Activated CD4-positive, alpha-beta T cell treated with anti-CD3 and anti-CD28 coated beads, Interleukin-2, amount 50 U/mL, for 4 hours (primary cell): ENCODE measurements around the gene FAM222B.

ENCODE experiments used
- DNase-seq, 2 experiments: peaks; one replicate each; pipeline ENCODE4 v3.0.0-alpha.2; 2020

FAM222B gene

DNA sequence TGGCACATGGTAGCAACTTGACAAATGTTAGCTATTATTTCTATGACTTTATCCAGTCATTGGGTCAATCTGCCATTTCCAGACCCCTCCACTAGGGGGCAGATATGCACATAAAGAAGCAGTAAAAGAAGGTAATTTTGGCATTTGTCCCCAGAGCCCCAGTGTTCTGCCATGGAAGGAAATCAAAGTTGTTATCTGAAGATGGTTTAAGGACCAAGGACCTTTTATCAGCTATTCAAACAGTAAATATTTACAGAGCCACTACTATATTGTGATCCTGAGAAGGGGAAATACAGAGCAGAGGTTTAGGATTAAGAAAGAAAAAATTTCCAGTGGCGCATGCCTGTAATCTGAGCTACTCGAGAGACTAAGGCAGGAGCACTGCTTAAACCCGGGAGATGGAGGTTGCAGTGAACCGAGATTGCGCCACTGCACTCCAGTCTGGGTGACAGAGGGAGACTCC lies 78.8 kb downstream of the FAM222B start:
- DNase-seq: peak; percentile 76 to 83

DNA sequence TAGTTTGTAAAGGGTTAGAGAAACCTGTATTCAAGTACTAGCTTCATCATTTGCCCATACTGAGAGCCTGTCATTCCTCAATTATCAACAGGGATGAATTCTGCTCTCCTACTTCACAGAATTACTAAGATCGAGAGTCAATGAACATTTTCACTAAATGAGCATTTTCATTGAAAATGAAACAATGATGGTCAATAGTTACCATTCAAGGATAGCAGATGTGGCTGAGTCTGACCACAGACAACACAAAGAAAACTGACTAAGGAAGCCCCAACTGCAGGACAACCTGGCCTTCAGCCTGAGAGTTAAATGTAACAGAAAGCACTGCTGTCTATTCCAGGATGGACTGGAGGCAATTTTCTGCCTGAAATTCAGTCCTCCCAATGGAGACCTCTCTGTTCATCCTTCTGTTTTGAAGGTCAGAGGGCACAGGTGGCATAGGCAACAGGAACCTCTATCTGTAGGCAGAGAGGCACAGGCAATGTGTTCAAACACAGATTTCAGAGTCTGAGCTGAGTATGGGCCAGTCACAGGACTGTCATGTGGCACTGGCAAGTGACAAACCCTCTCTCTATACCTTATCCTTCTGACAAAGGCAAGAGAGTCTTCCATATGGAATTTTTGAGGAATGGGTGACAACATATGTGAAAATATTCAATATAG lies 79.3 kb downstream of the FAM222B start:
- no peak for DNase-seq

DNA sequence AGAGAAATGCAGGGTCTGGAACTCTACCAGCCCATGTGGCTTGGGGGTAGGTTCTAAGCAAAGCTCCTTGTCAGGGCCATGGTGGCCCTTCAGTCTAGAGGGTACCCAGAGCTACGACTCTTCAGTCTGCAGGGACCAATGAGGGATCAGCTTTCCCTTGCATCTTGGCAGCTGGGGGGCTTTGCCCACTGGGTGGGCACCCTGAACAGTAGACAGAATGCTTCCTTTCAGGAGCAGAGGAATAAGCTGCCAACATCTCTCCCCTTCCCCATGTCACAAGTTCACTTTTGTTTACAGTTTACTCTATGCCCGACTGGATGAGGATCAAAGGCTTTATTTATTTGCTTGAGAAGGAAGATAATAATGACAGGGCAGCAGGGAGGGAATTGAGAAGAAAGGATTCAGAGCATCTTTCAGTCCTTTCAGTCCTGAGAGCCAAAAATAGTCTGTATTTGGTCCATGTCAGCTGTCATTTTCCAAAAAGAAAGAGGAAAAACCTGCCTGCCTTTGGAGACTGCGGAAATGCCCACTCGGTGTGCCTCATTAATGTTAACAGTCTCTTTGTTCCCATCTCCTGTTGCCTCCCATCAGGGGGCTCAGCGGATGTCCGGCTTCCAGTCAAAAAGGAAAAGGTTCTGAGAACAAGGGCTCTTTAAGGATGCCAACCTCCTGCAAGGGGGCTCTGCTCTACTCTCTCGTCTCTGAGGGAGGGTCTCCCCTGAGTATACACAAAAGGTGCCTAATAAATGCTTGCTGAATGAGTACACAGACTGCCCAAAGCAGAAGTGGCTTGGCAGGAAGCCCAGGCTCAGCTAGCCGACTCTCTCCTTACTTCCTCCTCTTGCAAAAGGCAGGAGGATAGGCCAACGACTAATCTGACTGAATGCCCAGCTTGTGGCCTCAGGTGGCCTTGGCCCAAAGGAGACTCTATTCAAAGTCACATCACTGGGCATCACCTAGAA lies 81.7 kb downstream of the FAM222B start:
- no peak for DNase-seq

DNA sequence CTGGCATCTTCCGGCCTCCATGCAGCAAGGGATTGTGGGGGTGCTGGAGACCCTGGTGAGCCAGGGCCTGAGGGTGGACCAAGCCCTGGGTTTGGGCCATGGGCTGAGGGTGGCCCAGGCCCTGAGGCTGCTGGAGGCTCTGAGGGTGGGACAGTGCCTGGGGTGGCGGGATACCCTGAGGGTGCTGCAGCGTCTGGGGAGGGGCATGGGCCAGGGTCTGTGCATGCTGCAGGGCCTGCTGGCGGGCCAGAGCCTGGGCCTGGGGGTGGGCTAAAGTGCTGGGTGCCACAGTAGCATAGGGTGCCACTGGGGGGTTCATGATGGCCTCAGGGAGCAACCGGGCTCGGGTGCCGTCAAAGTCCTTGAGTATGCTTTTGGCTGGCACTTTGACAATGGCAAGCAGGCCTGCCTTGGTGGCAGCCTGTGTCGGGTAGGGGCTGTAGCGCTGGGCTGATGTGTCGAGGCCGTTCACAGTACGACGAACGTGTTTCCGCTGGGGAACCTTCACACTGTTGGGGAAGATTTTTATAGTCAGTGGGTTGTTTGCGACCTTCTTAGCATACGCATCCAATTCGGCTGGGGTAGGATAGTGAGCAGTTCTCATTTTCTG lies 83.2 kb downstream of the FAM222B start:
- no peak for DNase-seq

DNA sequence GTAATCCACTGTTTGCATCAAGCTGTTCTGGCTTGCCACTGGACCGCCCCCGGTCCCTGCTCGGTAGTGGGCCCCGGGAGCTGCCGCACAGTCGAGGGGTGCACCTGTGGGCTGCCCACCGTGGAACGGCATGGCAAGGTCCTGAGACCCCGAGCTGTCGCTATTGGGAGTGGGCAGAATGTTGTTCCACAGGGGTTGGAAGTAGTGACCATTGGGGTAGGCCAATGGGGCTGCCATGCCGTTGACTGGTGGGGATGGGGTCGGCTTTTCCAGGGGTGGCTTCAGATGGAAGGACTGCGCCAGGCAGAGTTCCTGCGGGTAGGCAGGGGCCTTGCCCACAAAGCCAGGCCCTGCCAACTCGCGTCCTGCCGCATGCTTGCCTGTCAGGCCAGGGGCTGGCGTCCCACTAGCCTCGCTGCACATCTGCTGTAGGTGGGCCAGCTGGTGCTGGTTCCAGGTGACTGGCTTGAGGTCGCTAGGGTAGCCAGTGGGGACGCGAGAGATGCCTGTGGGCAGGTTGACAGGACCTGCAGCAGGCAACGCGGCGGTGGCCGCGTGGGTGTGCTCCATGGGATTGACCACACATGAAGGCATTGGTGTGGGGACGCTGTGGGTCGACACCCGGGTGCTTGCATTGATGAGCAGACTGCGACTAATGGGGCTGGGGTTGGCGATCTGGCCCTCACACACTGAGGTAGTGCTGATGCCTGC lies 84.0 kb downstream of the FAM222B start:
- no peak for DNase-seq

DNA sequence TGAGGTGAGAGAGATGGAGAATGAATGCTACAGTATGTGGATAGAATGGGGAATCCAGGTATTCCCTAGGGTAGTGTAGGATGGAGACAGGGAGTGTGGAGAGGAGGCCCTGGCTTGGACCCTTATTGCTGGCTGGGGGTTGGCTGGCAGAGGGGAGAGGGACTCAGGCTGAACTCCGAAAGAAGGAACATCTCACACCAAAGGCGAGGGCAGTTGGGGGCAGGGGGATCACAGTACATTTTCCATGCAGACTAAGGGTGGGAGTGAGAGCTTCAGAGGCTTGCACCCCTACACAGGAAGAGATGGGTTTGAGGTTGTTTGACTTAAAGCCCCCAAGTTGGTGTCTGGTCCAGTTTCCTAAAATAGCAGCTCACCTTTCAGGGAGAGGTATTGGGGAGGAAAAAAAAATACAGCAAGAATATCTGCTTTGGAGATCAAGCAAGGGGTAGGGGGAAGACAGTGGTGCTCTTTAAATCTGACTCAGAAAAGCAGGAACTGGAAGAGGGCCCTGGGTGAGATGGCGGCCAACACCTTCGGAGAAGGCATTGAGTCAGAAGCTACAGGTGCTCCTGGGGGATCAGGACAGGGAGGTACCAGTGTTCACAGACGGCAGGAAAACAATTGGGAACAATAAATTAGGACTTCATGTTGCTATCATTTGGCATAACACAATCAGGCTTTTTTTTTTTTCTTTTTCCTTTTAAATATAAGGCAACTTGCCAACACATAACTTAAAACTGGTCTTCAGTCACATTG lies 86.4 kb downstream of the FAM222B start:
- no peak for DNase-seq

DNA sequence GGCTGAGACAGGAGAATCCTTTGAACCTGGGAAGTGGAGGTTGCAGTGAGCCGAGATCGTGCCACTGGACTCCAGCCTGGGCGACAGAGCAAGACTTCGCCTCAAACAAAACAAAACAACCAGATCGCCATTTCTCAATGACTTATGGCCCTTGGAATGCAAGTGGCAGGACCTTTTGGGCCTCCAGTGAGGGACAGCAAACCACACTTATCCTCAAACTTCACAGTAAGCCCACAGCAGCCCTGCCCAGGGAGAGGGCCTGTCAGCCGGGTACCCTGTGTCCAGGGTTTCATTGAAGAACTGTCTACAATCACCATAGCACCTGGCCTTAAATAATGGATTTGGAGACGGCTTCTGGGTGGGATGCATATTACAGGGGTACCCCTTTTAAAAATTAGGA lies 87.1 kb downstream of the FAM222B start:
- DNase-seq: no peak

DNA sequence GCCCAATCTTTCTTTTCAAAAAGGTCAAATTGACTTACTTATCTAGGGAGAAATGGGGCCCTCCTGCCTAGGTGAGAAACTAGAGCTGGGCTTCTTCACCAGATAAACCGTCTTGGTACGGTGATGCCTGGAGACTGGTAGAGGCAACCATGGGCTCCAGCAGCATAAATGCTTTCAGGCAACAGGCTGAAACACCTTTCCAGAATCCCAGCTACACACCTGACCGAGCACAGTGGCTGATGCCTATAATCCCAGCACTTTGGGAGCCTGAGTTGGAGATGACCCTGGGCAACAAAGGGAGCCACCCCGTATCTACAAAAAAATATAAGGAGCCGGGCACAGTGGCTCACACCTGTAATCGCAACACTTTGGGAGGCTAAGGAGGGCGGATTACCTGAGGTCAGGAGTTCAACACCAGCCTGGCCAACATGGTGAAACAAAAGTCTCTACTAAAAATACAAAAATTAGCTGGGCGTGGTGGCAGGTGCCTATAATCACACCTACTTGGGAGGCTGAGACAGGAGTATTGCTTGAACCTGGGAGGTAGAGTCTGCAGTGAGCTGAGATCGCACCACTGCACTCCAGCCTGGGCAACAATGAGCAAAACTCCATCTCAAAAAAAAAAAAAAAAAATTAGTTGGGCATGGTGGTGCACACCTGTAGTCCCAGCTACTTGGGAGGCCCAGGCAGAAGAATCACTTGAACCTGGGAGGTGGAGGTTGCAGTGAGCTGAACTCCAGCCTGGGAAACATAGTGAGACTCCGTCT lies 90.8 kb downstream of the FAM222B start:
- no peak for DNase-seq

DNA sequence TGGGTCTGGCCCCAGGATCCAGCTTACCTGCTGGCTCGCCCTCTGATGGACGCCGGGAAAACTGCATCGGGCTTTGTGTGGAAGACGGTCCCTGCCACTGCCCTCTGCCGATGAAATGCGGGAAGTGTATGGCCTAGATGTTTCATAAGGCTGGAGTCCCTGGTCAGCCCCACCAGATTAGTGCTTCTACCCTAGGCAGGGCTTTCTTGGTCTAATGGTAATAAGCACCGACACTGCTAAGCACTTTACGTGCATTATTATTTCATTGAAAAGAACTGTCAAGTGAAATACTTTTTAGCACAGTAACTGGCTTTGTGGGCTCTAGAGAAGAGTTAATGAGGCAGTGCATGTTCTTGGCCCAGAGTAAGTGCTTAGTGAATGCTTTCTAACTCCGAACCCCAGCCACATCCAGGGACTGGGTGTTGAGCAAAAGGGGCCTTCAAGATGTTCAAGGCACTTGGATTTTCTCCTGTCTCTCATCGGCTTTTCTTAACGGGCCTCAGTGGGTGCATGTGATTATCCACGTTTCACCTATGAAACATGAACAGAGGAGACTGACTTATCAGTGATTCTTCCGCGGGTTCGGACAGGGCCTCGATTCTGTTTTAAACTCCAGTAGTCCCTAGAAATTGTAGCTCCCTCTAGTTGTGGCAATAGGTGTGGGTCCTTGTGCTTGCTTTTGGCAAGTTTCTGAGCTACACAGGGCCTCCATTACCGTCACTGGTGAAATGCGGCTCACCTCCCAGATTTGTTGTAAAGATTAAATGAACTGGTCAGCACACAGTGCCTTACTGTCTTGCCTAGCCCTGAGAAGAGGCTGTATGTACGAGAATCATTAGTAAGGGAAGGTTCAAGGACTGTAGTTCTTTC lies 92.2 kb downstream of the FAM222B start:
- peak; percentile 84 to 86 for DNase-seq

DNA sequence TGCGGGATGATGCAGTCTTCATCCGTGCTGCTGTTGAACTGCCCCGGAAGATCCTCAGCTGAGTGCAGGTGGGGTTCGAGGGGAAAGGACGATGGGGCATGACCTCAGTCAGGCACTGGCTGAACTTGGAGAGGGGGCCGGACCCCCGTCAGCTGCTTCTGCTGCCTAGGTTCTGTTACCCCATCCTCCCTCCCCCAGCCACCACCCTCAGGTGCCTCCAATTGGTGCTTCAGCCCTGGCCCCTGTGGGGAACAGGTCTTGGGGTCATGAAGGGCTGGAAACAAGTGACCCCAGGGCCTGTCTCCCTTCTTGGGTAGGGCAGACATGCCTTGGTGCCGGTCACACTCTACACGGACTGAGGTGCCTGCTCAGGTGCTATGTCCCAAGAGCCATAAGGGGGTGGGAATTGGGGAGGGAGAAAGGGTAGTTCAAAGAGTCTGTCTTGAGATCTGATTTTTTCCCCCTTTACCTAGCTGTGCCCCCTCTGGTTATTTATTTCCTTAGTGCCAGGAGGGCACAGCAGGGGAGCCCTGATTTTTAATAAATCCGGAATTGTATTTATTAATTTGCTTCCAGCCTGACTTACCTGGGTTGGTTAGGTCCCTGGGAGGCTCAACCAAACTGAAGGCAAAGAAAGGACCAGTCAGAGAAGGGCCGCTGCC lies 92.9 kb downstream of the FAM222B start:
- no peak for DNase-seq

DNA sequence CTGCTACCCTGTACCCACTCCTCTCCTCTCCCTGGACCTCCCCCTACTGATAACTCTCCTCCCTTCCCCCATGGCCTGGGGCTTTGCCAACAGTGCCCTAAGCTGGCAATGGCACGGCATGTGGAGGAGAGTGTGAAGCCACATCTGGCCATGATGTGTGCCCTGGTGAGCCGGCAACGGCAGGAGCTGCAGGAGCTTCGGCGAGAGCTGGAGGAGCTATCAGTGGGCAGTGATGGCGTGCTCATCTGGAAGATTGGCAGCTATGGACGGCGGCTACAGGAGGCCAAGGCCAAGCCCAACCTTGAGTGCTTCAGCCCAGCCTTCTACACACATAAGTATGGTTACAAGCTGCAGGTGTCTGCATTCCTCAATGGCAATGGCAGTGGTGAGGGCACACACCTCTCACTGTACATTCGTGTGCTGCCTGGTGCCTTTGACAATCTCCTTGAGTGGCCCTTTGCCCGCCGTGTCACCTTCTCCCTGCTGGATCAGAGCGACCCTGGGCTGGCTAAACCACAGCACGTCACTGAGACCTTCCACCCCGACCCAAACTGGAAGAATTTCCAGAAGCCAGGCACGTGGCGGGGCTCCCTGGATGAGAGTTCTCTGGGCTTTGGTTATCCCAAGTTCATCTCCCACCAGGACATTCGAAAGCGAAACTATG lies 93.6 kb downstream of the FAM222B start:
- DNase-seq: no peak

DNA sequence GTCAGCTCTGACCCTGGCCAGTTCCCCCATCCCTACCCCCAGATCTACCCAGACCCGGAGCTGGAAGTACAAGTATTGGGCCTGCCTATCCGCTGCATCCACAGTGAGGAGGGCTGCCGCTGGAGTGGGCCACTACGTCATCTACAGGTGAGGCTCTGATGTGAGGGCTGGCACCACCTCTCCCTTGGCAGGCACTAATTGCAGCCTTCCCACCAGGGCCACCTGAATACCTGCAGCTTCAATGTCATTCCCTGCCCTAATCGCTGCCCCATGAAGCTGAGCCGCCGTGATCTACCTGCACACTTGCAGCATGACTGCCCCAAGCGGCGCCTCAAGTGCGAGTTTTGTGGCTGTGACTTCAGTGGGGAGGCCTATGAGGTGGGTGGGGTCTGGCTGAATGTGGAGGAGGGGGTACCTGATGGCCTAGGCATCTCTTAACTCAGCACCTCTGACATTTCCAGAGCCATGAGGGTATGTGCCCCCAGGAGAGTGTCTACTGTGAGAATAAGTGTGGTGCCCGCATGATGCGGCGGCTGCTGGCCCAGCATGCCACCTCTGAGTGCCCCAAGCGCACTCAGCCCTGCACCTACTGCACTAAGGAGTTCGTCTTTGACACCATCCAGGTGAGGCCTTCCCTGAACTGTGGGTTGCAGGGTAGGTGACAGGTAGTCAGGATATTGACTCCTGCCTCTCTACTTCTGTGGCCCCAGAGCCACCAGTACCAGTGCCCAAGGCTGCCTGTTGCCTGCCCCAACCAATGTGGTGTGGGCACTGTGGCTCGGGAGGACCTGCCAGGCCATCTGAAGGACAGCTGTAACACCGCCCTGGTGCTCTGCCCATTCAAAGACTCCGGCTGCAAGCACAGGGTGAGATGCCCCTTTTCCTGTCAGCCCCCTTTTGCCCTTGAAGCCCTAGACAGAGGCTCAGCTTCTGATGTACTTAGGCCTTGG lies 94.5 kb downstream of the FAM222B start:
- DNase-seq: no peak

DNA sequence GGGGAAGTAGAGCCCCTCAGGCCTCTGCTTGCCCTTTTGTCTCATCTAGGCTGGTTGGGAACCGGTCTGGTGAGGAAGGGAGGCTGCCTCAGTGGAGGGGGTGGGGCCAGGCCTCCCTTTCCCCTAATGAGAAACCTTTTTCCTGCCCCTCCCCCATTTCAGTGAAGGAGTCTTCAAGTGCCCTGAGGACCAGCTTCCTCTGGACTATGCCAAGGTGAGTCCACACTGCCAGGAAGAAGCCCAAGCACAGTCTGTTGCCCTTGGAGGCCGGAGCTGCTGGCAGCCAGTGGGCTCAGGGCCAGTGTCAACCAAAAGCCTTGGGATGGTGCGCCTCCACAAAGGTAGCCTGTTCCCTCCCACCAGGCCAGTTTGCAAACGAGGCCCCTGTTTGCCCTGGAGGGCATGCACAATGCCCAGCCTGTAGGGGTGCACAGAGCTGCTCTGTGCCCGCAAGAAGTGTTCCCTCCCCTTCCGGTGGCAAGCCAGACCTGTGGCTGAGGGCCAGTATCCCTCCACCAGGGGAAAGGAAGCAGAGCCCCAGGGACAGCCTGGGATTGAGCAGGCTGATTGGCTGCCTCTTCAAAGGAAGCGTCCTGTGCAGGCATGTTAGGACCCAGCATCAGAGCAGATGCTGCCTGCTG lies 95.4 kb downstream of the FAM222B start:
- no peak for DNase-seq

DNA sequence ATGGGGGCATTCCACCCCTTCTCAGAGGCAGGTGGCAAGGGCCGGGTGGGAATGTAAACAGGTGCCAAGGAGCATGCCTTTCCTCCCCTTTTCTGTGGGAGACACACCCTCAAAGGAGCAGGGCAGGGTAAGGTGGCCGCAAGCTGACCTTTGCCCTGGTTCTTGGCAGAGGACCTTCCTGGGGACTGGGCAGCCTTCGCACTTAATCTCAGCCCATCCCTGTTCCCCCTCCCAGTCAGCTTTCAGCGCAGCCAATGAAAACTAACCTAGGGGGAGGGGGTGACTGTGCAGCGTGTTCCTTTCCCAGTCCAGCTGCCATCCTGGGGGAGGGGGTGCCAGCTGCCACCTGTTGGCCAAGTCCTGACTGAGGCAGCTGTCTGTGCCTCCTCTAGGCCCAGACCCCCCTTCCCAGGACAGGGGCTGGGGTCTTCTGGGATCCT lies 96.0 kb downstream of the FAM222B start:
- DNase-seq: no peak

DNA sequence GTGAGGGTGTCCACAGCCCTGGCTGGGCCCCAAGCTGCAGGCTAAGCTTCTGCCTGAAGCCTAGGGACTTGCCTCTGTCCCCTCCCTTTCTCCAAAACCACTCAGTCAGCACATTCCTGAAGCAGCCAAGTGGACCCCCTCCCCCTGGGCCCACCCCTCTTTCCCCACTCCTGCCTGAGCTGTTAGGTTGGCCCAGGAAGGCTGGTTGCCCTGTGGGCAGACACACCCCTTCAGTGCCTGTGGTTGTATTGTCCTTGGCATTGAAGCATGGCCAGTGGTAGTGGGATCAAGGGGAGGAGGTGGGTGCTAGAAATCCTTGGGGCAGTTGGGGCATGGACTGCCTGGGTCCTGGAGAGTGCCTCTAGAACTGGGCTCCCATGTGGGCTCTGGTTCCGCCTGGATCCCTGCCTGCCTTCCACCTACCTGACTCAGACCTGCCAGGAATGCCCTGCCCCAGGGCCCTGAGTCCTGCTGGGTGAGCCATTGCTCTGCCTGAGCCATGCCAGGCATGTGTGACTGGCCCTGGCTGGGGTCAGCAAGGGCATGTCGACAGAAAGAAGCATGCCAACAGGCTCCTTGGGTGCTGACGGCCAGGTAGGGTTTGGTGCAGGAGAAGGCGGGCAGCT lies 96.7 kb downstream of the FAM222B start:
- no peak for DNase-seq

DNA sequence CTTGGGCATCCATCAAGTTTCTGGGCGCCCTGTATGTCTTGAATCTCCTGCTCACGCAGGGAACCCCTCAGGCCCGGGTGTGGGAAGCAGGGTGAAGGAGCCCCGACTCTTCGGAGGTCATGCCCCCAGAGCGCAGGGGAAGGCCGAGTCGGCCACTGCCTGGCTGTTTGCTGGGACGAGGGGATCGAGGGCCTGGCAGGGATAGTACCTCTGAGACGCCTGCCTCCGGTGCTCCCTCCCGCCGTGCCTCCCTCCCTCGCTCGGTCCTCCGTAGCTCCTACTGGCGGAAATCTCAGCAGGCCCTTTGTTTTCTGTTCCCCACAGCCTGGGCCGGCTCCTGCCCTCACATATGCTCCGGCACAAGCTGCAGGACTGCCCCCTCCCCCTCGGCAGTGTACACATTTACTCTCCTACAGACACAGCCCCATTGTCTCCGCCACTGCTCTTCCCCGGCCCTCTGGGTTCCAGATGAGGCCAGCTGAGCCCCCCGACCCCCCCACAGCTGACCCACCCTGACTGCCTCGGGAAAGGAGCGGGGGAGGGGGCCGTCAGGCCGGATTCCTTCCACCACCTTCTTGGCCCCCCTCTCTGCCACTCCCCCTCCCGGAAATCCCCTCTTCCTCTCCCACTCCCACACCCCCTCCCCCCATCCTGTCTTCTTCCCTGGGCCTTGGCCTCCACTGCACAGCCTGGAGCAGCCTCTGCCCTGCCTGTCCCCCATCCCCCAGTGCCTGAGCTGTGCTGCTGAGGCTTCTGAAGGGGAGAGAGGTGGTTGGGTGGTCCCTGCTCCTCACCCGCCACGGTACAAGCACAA lies 97.4 kb downstream of the FAM222B start:
- no peak for DNase-seq
